Hematopoietic multipotent progenitor cell (in vitro differentiated cells): ENCODE results near the gene SPCS3. TPM values are rescaled to one million over a fixed set of nuclear protein-coding genes. Genes with fewer than 3 reads are reported as not detected.
"Not testable (repeated sequence)": the region's sequence is repeated elsewhere in the genome, so short reads cannot be mapped to it uniquely, and the experiment has no call there.

ENCODE experiments used
- DNase-seq, 3 donors: peaks; one replicate each; pipeline ENCODE4 v3.0.0-alpha.2; 2011 to 2015; ENCODE audit warnings: low read depth in 2 of 3, low spot score in 2 of 3
- total RNA-seq: library from RNA; depleted of rRNA; stranded (reverse); fragments of >200 nt; gene quantifications from one replicate; pipeline ENCODE4 v1.2.3, GENCODE V29; 2012

The SPCS3 gene
- 55.7 TPM for total RNA-seq

- peak; percentile 90 to 98 (median 96) for DNase-seq
These were observed at the start of gene SPCS3 for GRCh38 chr4:176319704-176320339. Gene SPCS3 (plus strand): TSS chr4:176319966. CDS start chr4:176320077, 111 bp downstream.

- no peak for DNase-seq
These were observed 49.1 kb upstream of the SPCS3 start for GRCh38 chr4:176270669-176271068.

- no peak for DNase-seq
These were observed 48.0 kb upstream of the SPCS3 start for GRCh38 chr4:176271749-176272148.

GRCh38 chr4:176272799-176273198, 47.0 kb upstream of the SPCS3 start:
- DNase-seq: no peak

GRCh38 chr4:176273736-176274135, 46.0 kb upstream of the SPCS3 start:
- no peak for DNase-seq

- DNase-seq: no peak
These were observed 45.3 kb upstream of the SPCS3 start for GRCh38 chr4:176274441-176274840.

GRCh38 chr4:176276710-176277109, 43.1 kb upstream of the SPCS3 start:
- DNase-seq: no peak

- DNase-seq: peak in 2 of 3 donors; percentile 26 to 67
These were observed 42.4 kb upstream of the SPCS3 start for GRCh38 chr4:176277162-176277904.

GRCh38 chr4:176279560-176279959, 40.2 kb upstream of the SPCS3 start:
- not testable (repeated sequence) for DNase-seq

- DNase-seq: no peak
These were observed 33.0 kb upstream of the SPCS3 start for GRCh38 chr4:176286728-176287127.

GRCh38 chr4:176287546-176287945, 32.2 kb upstream of the SPCS3 start:
- no peak for DNase-seq

- DNase-seq: no peak
These were observed 31.7 kb upstream of the SPCS3 start for GRCh38 chr4:176288020-176288419.

GRCh38 chr4:176289561-176289960, 30.2 kb upstream of the SPCS3 start:
- DNase-seq: no peak

- no peak for DNase-seq
These were observed 29.2 kb upstream of the SPCS3 start for GRCh38 chr4:176290520-176290919.

GRCh38 chr4:176291748-176292147, 28.0 kb upstream of the SPCS3 start:
- DNase-seq: no peak

GRCh38 chr4:176292920-176293319, 26.8 kb upstream of the SPCS3 start:
- no peak for DNase-seq

- DNase-seq: no peak
These were observed 26.1 kb upstream of the SPCS3 start for GRCh38 chr4:176293660-176294059.

GRCh38 chr4:176295907-176296306, 23.9 kb upstream of the SPCS3 start:
- not testable (repeated sequence) for DNase-seq

GRCh38 chr4:176298664-176299063, 21.1 kb upstream of the SPCS3 start:
- DNase-seq: no peak

GRCh38 chr4:176300036-176300435, 19.7 kb upstream of the SPCS3 start:
- no peak for DNase-seq

GRCh38 chr4:176300565-176300964, 19.2 kb upstream of the SPCS3 start:
- no peak for DNase-seq
